Keratinocyte (primary cell): Measurements from ENCODE around the gene EVX2.

ENCODE experiments used
- EZH2 ChIP-seq: IDR thresholded peaks from one replicate; pipeline ENCODE4 v1.6.1; 2012; ENCODE audit warnings: inconsistent platforms, mild to moderate bottlenecking, low read length, moderate library complexity
- TF ChIP-seq, protein P1 (sequence below), 3 experiments: IDR thresholded peaks in 1 of 3; conservative IDR thresholded peaks in 1 of 3; optimal IDR thresholded peaks in 1 of 3; 2 replicates in 2 of 3; 3 replicates in 1 of 3; pipeline versions ENCODE3 to v1.5.1; 2011; ENCODE audit warnings: low read length in 3 of 3, mild to moderate bottlenecking in 3 of 3, moderate library complexity in 2 of 3, control low read depth in 1 of 3, inconsistent platforms in 1 of 3; ENCODE audit not compliant: insufficient read depth in 2 of 3; ENCODE audit errors: extremely low read depth in 1 of 3

DNA sequence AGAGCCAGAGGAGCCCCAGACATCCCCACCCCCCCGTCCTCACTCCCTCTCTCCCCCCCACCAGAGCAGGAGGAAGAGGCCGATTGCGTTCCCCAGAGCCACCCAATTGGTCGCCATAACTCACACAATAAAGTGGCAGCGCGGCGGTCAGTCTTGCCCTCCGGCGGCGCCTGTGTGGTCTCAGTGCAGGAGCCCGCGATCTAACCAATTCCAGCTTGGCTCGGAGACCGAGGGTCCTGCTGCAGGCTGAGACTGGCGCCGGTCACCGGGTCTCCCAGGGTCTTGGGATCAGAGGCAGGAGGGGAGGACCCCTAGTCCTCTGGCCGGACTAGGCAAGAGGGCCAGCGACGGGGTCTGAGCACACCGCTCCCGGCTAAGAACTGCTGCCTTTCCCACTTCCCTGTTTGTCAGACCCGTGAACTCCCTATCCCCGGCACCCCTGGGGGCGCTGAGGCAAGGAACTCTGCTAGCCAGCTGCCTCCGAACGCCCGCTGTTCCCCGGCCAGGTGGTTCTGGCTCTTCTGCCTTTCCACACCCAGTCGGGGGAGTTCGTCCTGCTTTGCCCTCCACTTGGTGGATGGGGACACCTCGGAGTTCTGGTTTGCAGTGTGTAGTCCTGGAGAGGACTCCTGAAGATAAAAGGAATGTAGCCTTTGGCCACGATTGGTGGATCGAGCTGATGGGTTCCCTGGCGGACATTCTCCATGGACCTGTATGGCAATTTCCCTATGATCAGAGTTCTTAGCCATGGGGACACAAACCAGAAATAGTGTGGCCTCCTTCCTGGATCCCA lies 14.8 kb upstream of the EVX2 start:
- TF ChIP-seq, protein P1, sequence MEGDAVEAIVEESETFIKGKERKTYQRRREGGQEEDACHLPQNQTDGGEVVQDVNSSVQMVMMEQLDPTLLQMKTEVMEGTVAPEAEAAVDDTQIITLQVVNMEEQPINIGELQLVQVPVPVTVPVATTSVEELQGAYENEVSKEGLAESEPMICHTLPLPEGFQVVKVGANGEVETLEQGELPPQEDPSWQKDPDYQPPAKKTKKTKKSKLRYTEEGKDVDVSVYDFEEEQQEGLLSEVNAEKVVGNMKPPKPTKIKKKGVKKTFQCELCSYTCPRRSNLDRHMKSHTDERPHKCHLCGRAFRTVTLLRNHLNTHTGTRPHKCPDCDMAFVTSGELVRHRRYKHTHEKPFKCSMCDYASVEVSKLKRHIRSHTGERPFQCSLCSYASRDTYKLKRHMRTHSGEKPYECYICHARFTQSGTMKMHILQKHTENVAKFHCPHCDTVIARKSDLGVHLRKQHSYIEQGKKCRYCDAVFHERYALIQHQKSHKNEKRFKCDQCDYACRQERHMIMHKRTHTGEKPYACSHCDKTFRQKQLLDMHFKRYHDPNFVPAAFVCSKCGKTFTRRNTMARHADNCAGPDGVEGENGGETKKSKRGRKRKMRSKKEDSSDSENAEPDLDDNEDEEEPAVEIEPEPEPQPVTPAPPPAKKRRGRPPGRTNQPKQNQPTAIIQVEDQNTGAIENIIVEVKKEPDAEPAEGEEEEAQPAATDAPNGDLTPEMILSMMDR (optimal IDR thresholded peaks at IDR 0.05 in 1 of 3, IDR thresholded peaks at IDR 0.05 in 1 of 3, conservative IDR thresholded peaks at IDR 0.05 in 1 of 3; ENCODE audit: extremely low read depth in 1 of 3, insufficient read depth in 2 of 3, low read length in 3 of 3), result no peak
- TF ChIP-seq EZH2, result no peak
